ENCODE measurements around the gene GARIN3.

GRCh38 chr5:157157293-157157891 lies 8.7 kb downstream of the GARIN3 start:
- TF ChIP-seq ZNF274 (IDR thresholded peaks at IDR 0.05; ENCODE audit: low read depth, low read length) (no peak), YY1 (IDR thresholded peaks at IDR 0.05; ENCODE audit: insufficient read depth, insufficient read length) (no peak), SUZ12 (IDR thresholded peaks at IDR 0.05; ENCODE audit: extremely low read depth, insufficient read depth, insufficient read length) (no peak)
